Spleen (tissue), 11 donors: ENCODE data around the gene ESYT1. TPM values are rescaled to one million over a fixed set of nuclear protein-coding genes. Genes with fewer than 3 reads are reported as not detected.

Experiments
- DNase-seq: peaks from one replicate; pipeline ENCODE4 v3.0.0-alpha.2; 2020
- H3K27ac ChIP-seq, 8 donors: fragments of 200-600 bp; sonication (generic) in 7 of 8; 1 replicate in 4 of 8; 2 replicates in 4 of 8; pipeline versions ENCODE4 v1.5.0 to v1.8.0; 2016 to 2021; ENCODE audit warnings: inconsistent platforms in 4 of 8, mild to moderate bottlenecking in 4 of 8, moderate library complexity in 1 of 8
- H3K27me3 ChIP-seq, 7 donors: fragments of 200-600 bp; sonication (generic) in 6 of 7; replicated peaks in 1 of 7; 1 replicate in 4 of 7; 2 replicates in 3 of 7; pipeline versions ENCODE4 v1.5.0 to v1.8.0; 2016 to 2021; ENCODE audit warnings: inconsistent platforms in 3 of 7, mild to moderate bottlenecking in 1 of 7
- H3K36me3 ChIP-seq, 6 donors: fragments of 200-600 bp; sonication (generic) in 5 of 6; 1 replicate in 4 of 6; 2 replicates in 2 of 6; pipeline versions ENCODE4 v1.5.0 to v1.8.0; 2016 to 2021; ENCODE audit warnings: inconsistent platforms in 2 of 6
- H3K4me1 ChIP-seq, 6 donors: fragments of 200-600 bp; sonication (generic) in 5 of 6; 1 replicate in 3 of 6; 2 replicates in 3 of 6; pipeline versions ENCODE4 v1.5.0 to v1.8.0; 2016 to 2021; ENCODE audit warnings: inconsistent platforms in 3 of 6
- H3K4me3 ChIP-seq, 8 donors: fragments of 200-600 bp; sonication (generic) in 7 of 8; 1 replicate in 4 of 8; 2 replicates in 4 of 8; pipeline versions ENCODE4 v1.5.0 to v1.8.0; 2016 to 2021; ENCODE audit warnings: inconsistent platforms in 4 of 8, mild to moderate bottlenecking in 4 of 8, moderate library complexity in 2 of 8
- H3K9me3 ChIP-seq, 8 donors: fragments of 200-600 bp; sonication (generic) in 7 of 8; 1 replicate in 4 of 8; 2 replicates in 4 of 8; pipeline versions ENCODE4 v1.5.0 to v1.8.0; 2016 to 2021; ENCODE audit warnings: inconsistent platforms in 4 of 8
- CTCF ChIP-seq, 11 experiments: fragments of 200-600 bp in 7 of 11; fragments of 450-650 bp in 4 of 11; sonication (generic) in 4 of 11; IDR thresholded peaks in 8 of 11; conservative IDR thresholded peaks in 3 of 11; 1 replicate in 7 of 11; 2 replicates in 4 of 11; pipeline versions ENCODE4 v1.4.0 to v1.8.0; 2016 to 2021; ENCODE audit warnings: antibody characterized with exemption in 11 of 11, inconsistent platforms in 4 of 11, mild to moderate bottlenecking in 1 of 11
- POLR2A ChIP-seq, 3 donors: fragments of 450-650 bp; IDR thresholded peaks; one replicate each; pipeline ENCODE4 v1.5.1; 2017; ENCODE audit warnings: antibody characterized with exemption in 3 of 3, mild to moderate bottlenecking in 1 of 3
- POLR2AphosphoS5 ChIP-seq, 3 donors: sonication (generic); formaldehyde crosslinking; IDR thresholded peaks; one replicate each; pipeline ENCODE4 v1.5.1; 2017; ENCODE audit warnings: antibody characterized with exemption in 3 of 3
- WGBS, 5 donors: extraction: QIAGEN DNeasy Blood & Tissue Kit in 3 of 5; methylation state at CpG; one replicate each; pipeline versions ENCODE4 v1.1.5 to v1.1.7; 2013 to 2018; 5-methylcytosine and 5-hydroxymethylcytosine counted together
- intact Hi-C: fragments of 100-400 bp; cut with DNase I; formaldehyde crosslinking; loops from one replicate; pipeline ENCODE4 v1.15.0; 2023; ENCODE audit warnings: low total_unique reads
- polyA plus RNA-seq, 3 donors: library from polyadenylated mRNA; stranded (reverse); fragments of 200-250 nt; gene quantifications; one replicate each; pipeline ENCODE4 v1.2.1, GENCODE V29; 2013
- total RNA-seq, 7 donors: library from RNA; depleted of rRNA in 3 of 7; stranded (reverse); fragments of >200 nt in 3 of 7; fragmentation: NEBNext Ultra II Directional in 4 of 7; extraction: Animal tissue kit (Norgen Biotek cat#: 25700) in 4 of 7; gene quantifications; one replicate each; pipeline versions ENCODE4 v1.1.0 to v1.2.1, GENCODE V29; 2016 to 2021
- donor health status: healthy with polysubstance abuse.
- donor health status: DM: no; HTN: no; CAD: no; lungs with moderate emphysema.
- donor health status: DM: no; HTN: no; CAD: no.
- donor health status: Bipolar disorder and iron deficiency.
- donor health status: healthy.
- donor health status: DM: no; HTN: no; CAD: no.
- donor health status: DM: yes; HTN: yes; CAD: no.

Gene ESYT1
- total and polyA plus RNA-seq, 10 donors = 20.2 to 112 (median 103) TPM

GRCh38 chr12:56164345-56164729, 36.3 kb downstream of the ESYT1 start:
- Histone ChIP-seq H3K27ac (peak overlapping the region in 1 of 8 donors; percentile 30), H3K36me3 (peaks cover 0 to 100% (median 95%) of the 10 kb centered on the region in 6 donors), H3K27me3 (no peaks in the 10 kb centered on the region), H3K4me1 (peaks cover 19 to 42% (median 33%) of the 10 kb centered on the region in 6 donors), H3K4me3 (no peak overlapping the region), H3K9me3 (no peaks in the 10 kb centered on the region)
- DNase-seq = no peak
- TF ChIP-seq POLR2A (IDR thresholded peaks at IDR 0.05) (no peak), POLR2AphosphoS5 (IDR thresholded peaks at IDR 0.05) (peak; percentile 65 to 84 (median 80)), CTCF (IDR thresholded peaks at IDR 0.05 in 8 of 11, conservative IDR thresholded peaks at IDR 0.05 in 3 of 11) (no peak)
- intact Hi-C loops = no loop called here
- WGBS, 5 donors = 89 to 94% (median 92%) methylated on average over 17 of the region's 17 CpGs

GRCh38 chr12:56165369-56165768, 37.3 kb downstream of the ESYT1 start:
- Histone ChIP-seq H3K9me3 (no peaks in the 10 kb centered on the region), H3K4me3 (no peak overlapping the region), H3K27me3 (no peaks in the 10 kb centered on the region), H3K27ac (peak overlapping the region in 1 of 8 donors; percentile 53), H3K4me1 (peaks cover 9 to 32% (median 23%) of the 10 kb centered on the region in 6 donors), H3K36me3 (peaks cover 4 to 100% (median 96%) of the 10 kb centered on the region in 6 donors)
- TF ChIP-seq POLR2AphosphoS5 (IDR thresholded peaks at IDR 0.05) (peak in 2 of 3 donors; percentile 51 to 78), POLR2A (IDR thresholded peaks at IDR 0.05) (no peak)
- intact Hi-C loops = no loop called here
- no peak for DNase-seq
- 67 to 95% (median 85%) methylated on average over 3 to 4 of the region's 4 CpGs for WGBS, 5 donors

GRCh38 chr12:56169229-56169759, 41.2 kb downstream of the ESYT1 start:
- Histone ChIP-seq H3K9me3 (no peaks in the 10 kb centered on the region), H3K4me3 (no peak overlapping the region), H3K36me3 (peaks cover 4 to 100% (median 97%) of the 10 kb centered on the region in 6 donors), H3K27me3 (no peaks in the 10 kb centered on the region), H3K27ac (peak overlapping the region in 2 of 8 donors; percentile 9 to 27), H3K4me1 (peaks cover 0 to 14% (median 0%) of the 10 kb centered on the region in 6 donors)
- 77 to 89% (median 83%) methylated on average over 11 of the region's 11 CpGs for WGBS, 5 donors
- no peak for DNase-seq
- no peak for TF ChIP-seq CTCF (IDR thresholded peaks at IDR 0.05 in 8 of 11, conservative IDR thresholded peaks at IDR 0.05 in 3 of 11)
- TF ChIP-seq POLR2A (IDR thresholded peaks at IDR 0.05) = no peak
- peak in 2 of 3 donors; percentile 5 to 70 for TF ChIP-seq POLR2AphosphoS5 (IDR thresholded peaks at IDR 0.05)
- intact Hi-C loops = no loop called here

GRCh38 chr12:56172839-56173238, 44.8 kb downstream of the ESYT1 start:
- 66 to 85% (median 82%) methylated on average over 6 to 7 of the region's 7 CpGs for WGBS, 5 donors
- TF ChIP-seq POLR2AphosphoS5 (IDR thresholded peaks at IDR 0.05) (peak; percentile 47 to 79 (median 57)), CTCF (IDR thresholded peaks at IDR 0.05 in 8 of 11, conservative IDR thresholded peaks at IDR 0.05 in 3 of 11) (no peak), POLR2A (IDR thresholded peaks at IDR 0.05) (no peak)
- Histone ChIP-seq H3K36me3 (peaks cover 6 to 100% (median 99%) of the 10 kb centered on the region in 6 donors), H3K4me1 (peaks cover 0 to 14% (median 0%) of the 10 kb centered on the region in 6 donors), H3K27me3 (no peaks in the 10 kb centered on the region), H3K27ac (peak overlapping the region in 7 of 8 donors; percentile 19 to 49 (median 32)), H3K4me3 (no peak overlapping the region), H3K9me3 (no peaks in the 10 kb centered on the region)
- no peak for DNase-seq
- intact Hi-C loops = no loop called here
